ENCODE results near the gene SEPTIN10.

The SEPTIN10 gene

DNA sequence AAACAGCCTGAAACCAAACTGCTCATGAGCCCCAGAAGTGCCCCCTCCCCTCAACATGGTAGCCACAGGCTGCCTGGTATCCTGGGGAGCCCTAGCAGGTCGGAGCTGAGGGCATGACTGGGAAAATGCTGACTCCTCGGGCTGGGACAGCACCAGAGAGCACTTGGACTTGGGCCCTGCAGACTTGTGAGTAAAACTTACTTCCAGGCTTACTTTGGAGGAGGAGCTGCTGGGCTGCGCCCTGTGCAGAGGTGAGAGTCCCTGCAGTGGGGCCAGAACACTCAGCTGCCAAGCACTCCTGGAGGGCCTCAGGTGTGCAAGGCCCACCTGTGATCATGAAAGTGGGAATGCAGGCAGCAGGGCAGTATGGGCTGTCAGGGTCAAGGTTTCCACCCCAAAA lies 119.4 kb downstream of the SEPTIN10 start:
- DNase-seq (ENCODE audit: low read depth), result no peak

DNA sequence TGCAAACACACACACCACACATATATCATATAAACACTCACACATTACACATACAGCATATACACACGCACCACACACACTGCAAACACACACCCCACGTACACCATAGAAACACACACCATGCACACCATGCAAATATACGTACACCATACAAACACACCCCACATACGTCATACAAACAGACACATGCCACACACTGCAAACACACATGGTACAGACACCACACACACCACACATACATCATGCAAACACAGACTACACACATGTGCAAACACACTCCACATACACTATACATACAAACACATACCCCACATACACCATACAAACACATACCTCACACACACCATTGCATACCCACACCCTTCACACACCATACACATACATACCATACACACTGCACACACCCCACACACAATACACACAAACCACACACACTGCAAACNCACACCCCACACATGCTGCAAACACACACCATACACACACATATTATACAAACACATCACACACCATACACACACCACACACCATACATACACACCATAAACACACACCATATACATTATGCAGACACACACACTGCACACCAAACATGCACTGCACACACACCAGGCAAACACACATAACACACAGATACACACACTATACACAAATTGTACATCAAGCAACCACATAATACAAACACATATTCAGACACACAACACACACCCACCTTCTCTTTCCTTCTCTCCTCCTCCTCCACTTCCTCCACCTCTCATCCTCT lies 120.4 kb downstream of the SEPTIN10 start:
- no peak for DNase-seq (ENCODE audit: low read depth)
